Osteoblast (primary cell): ENCODE measurements around the gene COMMD8. TPM values are rescaled to one million over a fixed set of nuclear protein-coding genes. Genes with fewer than 3 reads are reported as not detected.

ENCODE experiments used
- DNase-seq: peaks from one replicate; pipeline ENCODE4 v3.0.0; 2011; ENCODE audit warnings: low spot score, mixed read lengths; ENCODE audit not compliant: insufficient read length; ENCODE audit errors: missing footprints
- H2AFZ ChIP-seq: 2 replicates; pipeline ENCODE4 v1.6.0; 2011; ENCODE audit warnings: mild to moderate bottlenecking, low read length
- H3K27ac ChIP-seq: 2 replicates; pipeline ENCODE4 v1.5.1; 2011; ENCODE audit warnings: mild to moderate bottlenecking, low read depth, low read length, moderate library complexity
- H3K27me3 ChIP-seq: 2 replicates; pipeline ENCODE4 v1.6.0; 2012; ENCODE audit warnings: mild to moderate bottlenecking, control low read depth, inconsistent platforms, low read length, moderate library complexity; ENCODE audit not compliant: insufficient read depth
- H3K36me3 ChIP-seq: 2 replicates; pipeline ENCODE4 v1.5.1; 2011; ENCODE audit warnings: mild to moderate bottlenecking, low read length, control low read depth, moderate library complexity; ENCODE audit not compliant: insufficient read depth
- H3K4me1 ChIP-seq: 2 replicates; pipeline ENCODE4 v1.5.1; 2011; ENCODE audit warnings: mild to moderate bottlenecking, low read length, control low read depth, moderate library complexity; ENCODE audit not compliant: insufficient read depth
- H3K4me2 ChIP-seq: 2 replicates; pipeline ENCODE4 v1.6.0; 2011; ENCODE audit warnings: mild to moderate bottlenecking, low read length; ENCODE audit not compliant: insufficient read depth
- H3K4me3 ChIP-seq: fragments of 200-600 bp; sonication (generic); 3 replicates; pipeline ENCODE4 v1.5.1; 2012; ENCODE audit warnings: mild to moderate bottlenecking, low read length, inconsistent platforms; ENCODE audit not compliant: insufficient read depth
- H3K79me2 ChIP-seq: 2 replicates; pipeline ENCODE4 v1.6.0; 2012; ENCODE audit warnings: mild to moderate bottlenecking, low read length, control low read depth, inconsistent platforms; ENCODE audit not compliant: insufficient read depth
- H3K9me3 ChIP-seq: 2 replicates; pipeline ENCODE4 v1.5.1; 2011; ENCODE audit warnings: low read depth, low read length, control low read depth
- H4K20me1 ChIP-seq: 2 replicates; pipeline ENCODE4 v1.6.0; 2012; ENCODE audit warnings: mild to moderate bottlenecking, low read length, control low read depth; ENCODE audit not compliant: insufficient read depth
- CTCF ChIP-seq: IDR thresholded peaks from 2 replicates; pipeline ENCODE4 v1.5.1; 2011; ENCODE audit warnings: mild to moderate bottlenecking, low read depth, low read length, moderate library complexity; ENCODE audit errors: extremely low read depth
- total RNA-seq: library from RNA; depleted of rRNA; stranded (reverse); fragments of >200 nt; gene quantifications from 2 replicates; pipeline ENCODE4 v1.2.3, GENCODE V29; 2012

The COMMD8 gene
- total RNA-seq, 1 donor, result 30.8 TPM

- Histone ChIP-seq H3K36me3 (no peaks in the 10 kb centered on the region), H3K27ac (no peak overlapping the region), H3K4me3 (no peak overlapping the region), H3K4me1 (no peaks in the 10 kb centered on the region), H3K79me2 (no peaks in the 10 kb centered on the region), H2AFZ (no peak overlapping the region), H4K20me1 (no peaks in the 10 kb centered on the region), H3K27me3 (no peaks in the 10 kb centered on the region), H3K4me2 (no peak overlapping the region), H3K9me3 (no peaks in the 10 kb centered on the region)
- no peak for DNase-seq
- no peak for TF ChIP-seq CTCF
Measured at GRCh38 chr4:47434931-47435330, 28.6 kb downstream of the COMMD8 start.

GRCh38 chr4:47432749-47433148 is 30.8 kb downstream of the COMMD8 start:
- Histone ChIP-seq H3K27me3 (no peaks in the 10 kb centered on the region), H3K9me3 (no peaks in the 10 kb centered on the region), H3K4me3 (no peak overlapping the region), H3K4me2 (no peak overlapping the region), H3K27ac (no peak overlapping the region), H3K4me1 (no peaks in the 10 kb centered on the region), H3K36me3 (no peaks in the 10 kb centered on the region), H2AFZ (no peak overlapping the region), H3K79me2 (no peaks in the 10 kb centered on the region), H4K20me1 (no peaks in the 10 kb centered on the region)
- TF ChIP-seq CTCF, result no peak
- DNase-seq, result no peak

- H3K9me3 ChIP-seq, result no peaks in the 10 kb centered on the region
- no peaks in the 10 kb centered on the region for H4K20me1 ChIP-seq
- H3K4me1 ChIP-seq, result no peaks in the 10 kb centered on the region
- no peak overlapping the region for H3K4me3 ChIP-seq
- DNase-seq, result no peak
- H3K27me3 ChIP-seq, result peaks cover 6% of the 10 kb centered on the region
- TF ChIP-seq CTCF, result no peak
- H2AFZ ChIP-seq, result no peak overlapping the region
- no peaks in the 10 kb centered on the region for H3K36me3 ChIP-seq
- H3K79me2 ChIP-seq, result no peaks in the 10 kb centered on the region
- H3K27ac ChIP-seq, result no peak overlapping the region
- no peak overlapping the region for H3K4me2 ChIP-seq
Measured at GRCh38 chr4:47427935-47428334, 35.6 kb downstream of the COMMD8 start.

- Histone ChIP-seq H3K79me2 (no peaks in the 10 kb centered on the region), H3K4me2 (no peak overlapping the region), H3K4me1 (no peaks in the 10 kb centered on the region), H3K36me3 (no peaks in the 10 kb centered on the region), H3K27me3 (peaks cover 13% of the 10 kb centered on the region), H2AFZ (no peak overlapping the region), H4K20me1 (no peaks in the 10 kb centered on the region), H3K27ac (no peak overlapping the region), H3K9me3 (no peaks in the 10 kb centered on the region), H3K4me3 (no peak overlapping the region)
- no peak for TF ChIP-seq CTCF
- no peak for DNase-seq
Measured at GRCh38 chr4:47425628-47426027, 37.9 kb downstream of the COMMD8 start.
